Omental fat pad (tissue), 4 donors: ENCODE measurements around the gene LIF. TPM values are rescaled to one million over a fixed set of nuclear protein-coding genes. Genes with fewer than 3 reads are reported as not detected.

Experiments
- ATAC-seq: fragments of 150-250 bp; one replicate; pipeline ENCODE4 v1.9.1; 2016; ENCODE audit warnings: mild to moderate bottlenecking, moderate library complexity; ENCODE audit not compliant: low FRiP score
- DNase-seq: peaks from one replicate; pipeline ENCODE4 v3.0.0-alpha.2; 2019; ENCODE audit warnings: low spot score
- total RNA-seq, 4 donors: library from RNA; depleted of rRNA; stranded (reverse); fragments of >200 nt; gene quantifications; one replicate each; pipeline ENCODE4 v1.1.0, GENCODE V29; 2016
- TF ChIP-seq, protein P1 (sequence below), 3 donors: fragments of 450-650 bp; IDR thresholded peaks; one replicate each; pipeline ENCODE4 v1.5.1; 2016 to 2017; ENCODE audit warnings: antibody characterized with exemption in 3 of 3, mild to moderate bottlenecking in 3 of 3, moderate library complexity in 2 of 3

LIF gene
- total RNA-seq, 4 donors from 2014 or later = 1.3 to 74.7 (median 24.4) TPM

DNA sequence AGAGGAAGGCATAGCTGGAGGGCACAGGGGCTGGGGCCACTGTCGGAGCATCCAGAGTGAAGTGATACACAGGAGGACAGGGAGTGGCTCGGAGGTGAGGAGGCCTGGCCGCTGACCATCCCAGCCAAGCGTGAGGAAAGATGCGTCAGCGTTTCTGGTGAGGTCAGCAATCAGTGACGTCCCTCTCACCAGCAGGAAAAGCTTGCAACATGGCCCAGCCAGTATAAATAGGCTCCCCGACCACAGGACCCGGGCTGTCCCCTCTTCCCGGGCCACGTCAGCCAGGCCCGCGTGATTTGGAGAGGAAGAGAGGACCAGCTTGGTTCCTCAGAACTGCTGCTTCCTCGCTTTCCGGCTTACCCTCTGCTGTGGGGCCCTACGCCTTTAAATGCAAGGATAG, 24.3 kb upstream of the LIF start:
- ATAC-seq (peak; percentile 22), DNase-seq (no peak)
- TF ChIP-seq, protein P1, sequence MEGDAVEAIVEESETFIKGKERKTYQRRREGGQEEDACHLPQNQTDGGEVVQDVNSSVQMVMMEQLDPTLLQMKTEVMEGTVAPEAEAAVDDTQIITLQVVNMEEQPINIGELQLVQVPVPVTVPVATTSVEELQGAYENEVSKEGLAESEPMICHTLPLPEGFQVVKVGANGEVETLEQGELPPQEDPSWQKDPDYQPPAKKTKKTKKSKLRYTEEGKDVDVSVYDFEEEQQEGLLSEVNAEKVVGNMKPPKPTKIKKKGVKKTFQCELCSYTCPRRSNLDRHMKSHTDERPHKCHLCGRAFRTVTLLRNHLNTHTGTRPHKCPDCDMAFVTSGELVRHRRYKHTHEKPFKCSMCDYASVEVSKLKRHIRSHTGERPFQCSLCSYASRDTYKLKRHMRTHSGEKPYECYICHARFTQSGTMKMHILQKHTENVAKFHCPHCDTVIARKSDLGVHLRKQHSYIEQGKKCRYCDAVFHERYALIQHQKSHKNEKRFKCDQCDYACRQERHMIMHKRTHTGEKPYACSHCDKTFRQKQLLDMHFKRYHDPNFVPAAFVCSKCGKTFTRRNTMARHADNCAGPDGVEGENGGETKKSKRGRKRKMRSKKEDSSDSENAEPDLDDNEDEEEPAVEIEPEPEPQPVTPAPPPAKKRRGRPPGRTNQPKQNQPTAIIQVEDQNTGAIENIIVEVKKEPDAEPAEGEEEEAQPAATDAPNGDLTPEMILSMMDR (IDR thresholded peaks at IDR 0.05) = no peak

DNA sequence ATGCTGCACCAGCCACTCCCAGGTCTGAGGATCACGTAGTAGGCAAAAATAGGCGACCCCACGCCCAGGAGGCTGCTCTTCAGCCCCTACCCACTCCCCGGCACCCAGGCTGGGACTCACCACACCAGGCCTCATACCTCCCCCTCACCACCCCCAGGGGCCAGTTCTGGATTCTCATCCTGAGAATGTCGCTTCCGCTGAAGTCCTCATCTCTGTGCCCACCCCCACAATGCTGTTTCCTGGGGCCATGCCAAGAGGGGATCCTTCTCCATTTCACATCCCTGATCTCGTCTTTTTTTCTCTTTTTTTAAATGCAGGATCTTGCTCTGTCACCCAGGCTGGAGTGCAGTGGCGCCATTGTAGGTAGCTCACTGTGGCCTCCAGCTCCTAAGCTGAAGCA, 21.8 kb upstream of the LIF start:
- TF ChIP-seq, protein P1 (IDR thresholded peaks at IDR 0.05) = no peak
- DNase-seq (no peak), ATAC-seq (no peak)

DNA sequence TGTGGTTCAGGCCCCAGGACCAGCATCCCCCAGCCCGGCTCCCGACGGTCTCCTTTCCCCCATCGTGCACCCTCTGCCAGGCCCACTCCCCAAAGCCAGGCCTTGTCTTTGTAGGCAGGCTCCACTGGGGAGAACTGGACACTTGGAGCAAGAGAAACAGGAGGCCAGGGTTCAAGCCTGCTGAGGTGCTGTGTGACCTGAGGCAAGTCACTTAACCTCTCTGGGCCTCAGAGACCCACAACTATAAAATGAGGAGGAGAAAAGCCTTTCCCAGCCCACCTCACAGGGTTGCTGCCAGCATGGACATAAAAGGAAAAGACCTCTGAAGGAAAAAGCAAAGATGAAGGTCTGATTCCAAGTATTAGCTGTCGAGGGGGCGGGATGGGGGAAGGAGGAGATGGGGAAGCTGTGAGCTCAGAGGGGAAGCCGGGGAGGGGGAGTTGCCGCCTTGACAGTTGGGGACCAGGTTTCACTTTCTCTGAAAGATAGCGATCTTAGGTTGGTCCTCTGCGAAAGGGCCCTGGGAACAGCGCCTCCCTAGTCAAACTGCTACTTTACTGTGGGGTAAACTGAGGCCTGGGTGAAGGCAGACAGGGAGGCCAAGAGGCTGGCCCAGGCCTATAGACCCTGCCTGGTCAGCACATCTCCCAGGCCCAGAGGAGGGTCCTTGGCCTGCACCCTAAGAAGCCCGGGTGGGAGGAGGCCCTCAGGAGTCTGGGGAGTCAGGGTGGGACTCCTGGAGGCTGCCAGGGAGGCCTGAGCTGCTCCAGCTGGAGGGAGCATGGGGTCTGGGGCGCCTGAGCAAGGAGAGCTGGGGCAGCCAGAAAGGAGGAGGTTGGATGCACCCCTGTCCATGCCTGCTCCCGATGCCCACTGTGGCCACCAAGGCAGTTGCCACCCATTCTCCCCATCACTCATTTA, 21.1 kb upstream of the LIF start:
- no peak for DNase-seq
- TF ChIP-seq, protein P1 (IDR thresholded peaks at IDR 0.05) = no peak
- no peak for ATAC-seq

DNA sequence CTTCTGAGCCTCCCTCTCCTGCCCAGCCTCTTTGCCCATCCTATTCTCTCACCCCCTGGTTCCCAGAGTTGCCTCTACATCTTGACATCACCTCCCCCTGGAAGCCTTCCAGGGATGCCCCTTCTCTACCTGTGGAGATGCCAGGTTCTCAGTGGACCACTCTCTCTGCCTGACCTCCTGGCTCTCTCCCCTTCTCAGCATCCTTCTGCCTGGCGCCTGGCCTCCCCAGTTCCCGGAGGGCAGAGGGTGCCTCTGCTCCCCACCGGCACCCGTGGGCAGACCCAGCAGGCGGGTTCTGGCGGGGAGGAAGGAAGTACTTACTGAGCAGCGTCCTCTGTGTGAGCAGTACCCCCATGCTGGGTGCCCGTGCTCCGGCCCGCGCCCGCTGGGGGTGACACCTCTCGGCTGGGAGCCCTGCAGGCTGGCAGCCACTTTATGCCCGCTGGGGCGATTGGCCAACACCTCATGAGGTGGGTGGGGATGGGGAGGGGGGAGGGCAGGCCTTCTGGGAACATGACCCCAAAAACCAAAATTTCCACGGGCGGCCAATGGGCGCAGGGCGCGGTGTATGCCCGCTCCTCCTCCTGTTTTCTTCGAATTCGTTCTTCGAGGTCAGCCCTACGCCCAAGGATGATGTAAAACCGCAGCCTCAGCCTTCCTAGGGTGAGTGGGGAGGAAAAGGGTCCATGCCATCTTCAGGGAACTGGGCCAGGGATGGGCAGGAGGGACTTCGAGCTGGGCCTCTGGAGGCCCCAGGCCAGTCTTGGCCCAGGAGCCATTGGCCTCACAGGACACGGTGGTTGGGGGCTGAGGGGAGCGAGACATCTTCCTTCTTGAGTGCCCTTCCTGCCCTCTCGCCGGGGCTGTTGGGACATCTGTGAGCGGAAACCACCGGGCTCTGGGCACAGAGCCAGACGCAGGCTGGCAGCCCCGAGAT, 20.2 kb upstream of the LIF start, which contains the start of gene OSM:
OSM (minus strand) TSS at position 407 of the 937 bp plus-strand sequence; CDS start at position 355, 52 bp downstream.
- ATAC-seq = no peak
- no peak for DNase-seq
- TF ChIP-seq, protein P1 (IDR thresholded peaks at IDR 0.05) = no peak

DNA sequence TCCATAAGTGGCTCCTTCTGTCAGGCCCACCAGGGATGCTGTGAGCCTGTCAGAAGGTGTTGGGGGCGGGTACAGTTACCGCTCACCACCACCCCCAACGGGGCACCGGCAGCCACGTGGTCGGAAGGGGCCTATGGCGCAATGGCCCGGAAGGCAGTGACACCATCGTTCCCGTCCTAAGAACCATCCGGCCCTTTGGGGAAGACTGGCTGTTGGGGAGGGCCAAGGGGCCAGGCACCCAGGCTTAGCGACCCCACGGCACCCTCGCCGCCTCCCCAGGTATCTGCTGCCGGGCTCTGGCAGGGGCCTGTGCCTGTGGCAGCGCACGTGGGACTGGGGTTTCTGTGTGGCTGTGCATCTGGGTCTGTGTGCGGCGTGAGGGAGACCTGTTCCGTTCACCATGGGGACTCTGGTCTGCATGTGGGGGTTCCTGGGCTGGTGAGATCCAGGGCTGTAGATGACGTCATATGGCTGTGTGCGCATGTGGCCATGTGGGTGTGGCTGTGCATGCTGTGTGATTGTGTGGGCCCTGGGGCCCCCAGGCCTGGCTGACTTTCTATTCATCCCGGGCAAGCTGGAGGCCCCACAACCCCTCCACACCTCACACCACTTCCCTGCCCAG, 19.4 kb upstream of the LIF start:
- ATAC-seq (no peak), DNase-seq (no peak)
- TF ChIP-seq, protein P1 (IDR thresholded peaks at IDR 0.05) = no peak

DNA sequence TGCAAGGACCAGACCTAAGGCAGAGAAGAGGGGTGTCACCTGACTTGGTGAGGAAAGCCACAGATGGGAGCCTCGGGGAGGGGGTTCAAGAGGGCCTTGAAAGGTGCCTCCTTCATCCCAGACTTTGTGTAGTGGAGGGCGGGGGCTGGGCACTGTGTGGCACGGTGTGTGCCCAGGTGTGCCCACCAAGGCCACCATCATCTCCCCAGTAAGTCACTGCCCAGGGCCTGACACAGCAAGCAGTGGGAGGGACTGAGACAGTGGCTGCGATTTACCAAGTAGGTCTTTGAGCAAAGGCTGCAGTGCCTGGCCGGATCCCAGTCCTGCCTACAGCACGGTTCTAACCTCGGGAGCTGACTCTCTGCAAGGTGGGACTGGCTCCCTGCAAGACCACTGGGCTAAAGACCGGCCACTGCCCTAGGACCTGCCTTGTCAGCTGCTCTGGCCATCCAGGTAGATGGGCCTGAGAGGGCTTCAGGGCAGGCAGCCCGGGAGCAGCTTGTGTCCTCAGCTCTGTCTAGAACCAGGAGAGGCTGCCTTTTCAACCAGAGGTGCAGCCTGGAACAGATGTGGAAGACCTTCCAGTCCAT, 18.7 kb upstream of the LIF start:
- TF ChIP-seq, protein P1 (IDR thresholded peaks at IDR 0.05) = no peak
- DNase-seq (no peak), ATAC-seq (no peak)
